Keratinocyte (primary cell): ENCODE results near the gene RNF152. TPM values are rescaled to one million over a fixed set of nuclear protein-coding genes. Genes with fewer than 3 reads are reported as not detected.

Experiments used
- DNase-seq: peaks from one replicate; pipeline ENCODE4 v3.0.0-alpha.2; 2011; ENCODE audit warnings: low read depth, missing footprints, low spot score
- FAIRE-seq: peaks from 2 replicates; lab custom pipeline; 2011; peaks lifted over from hg19 to GRCh38; lab: Jason Lieb, UNC
- H2AFZ ChIP-seq: 2 replicates; pipeline ENCODE4 v1.6.0; 2012; ENCODE audit warnings: low read length, control low read depth, inconsistent platforms; ENCODE audit not compliant: control insufficient read depth
- H3K27ac ChIP-seq: 2 replicates; pipeline ENCODE4 v1.5.1; 2011; ENCODE audit warnings: low read length; ENCODE audit not compliant: control insufficient read depth, insufficient read depth
- H3K27me3 ChIP-seq: 3 replicates; pipeline ENCODE4 v1.6.0; 2011; ENCODE audit warnings: low read length; ENCODE audit not compliant: control insufficient read depth, insufficient read depth; ENCODE audit errors: extremely low read depth
- H3K36me3 ChIP-seq, 2 experiments: 2 replicates in 1 of 2; 3 replicates in 1 of 2; pipeline ENCODE4 v1.5.1; 2011; ENCODE audit warnings: low read length in 2 of 2, mild to moderate bottlenecking in 1 of 2; ENCODE audit not compliant: control insufficient read depth in 2 of 2, insufficient read depth in 2 of 2; ENCODE audit errors: extremely low read depth in 1 of 2
- H3K4me1 ChIP-seq: 3 replicates; pipeline ENCODE4 v1.5.1; 2011; ENCODE audit warnings: low read length; ENCODE audit not compliant: control insufficient read depth, insufficient read depth; ENCODE audit errors: extremely low read depth
- H3K4me2 ChIP-seq: 3 replicates; pipeline ENCODE4 v1.6.0; 2011; ENCODE audit warnings: low read depth, low read length; ENCODE audit not compliant: control insufficient read depth, insufficient read depth; ENCODE audit errors: extremely low read depth
- H3K4me3 ChIP-seq, 3 experiments: fragments of 200-600 bp in 1 of 3; sonication (generic) in 1 of 3; 2 replicates in 2 of 3; 3 replicates in 1 of 3; pipeline ENCODE4 v1.5.1; 2011 to 2016; ENCODE audit warnings: low read length in 3 of 3, mild to moderate bottlenecking in 3 of 3, control low read depth in 2 of 3, inconsistent platforms in 1 of 3, low read depth in 1 of 3, mixed read lengths in 1 of 3, mixed run types in 1 of 3, moderate library complexity in 1 of 3; ENCODE audit not compliant: control insufficient read depth in 2 of 3, insufficient read depth in 2 of 3; ENCODE audit errors: extremely low read depth in 1 of 3
- H3K79me2 ChIP-seq: 2 replicates; pipeline ENCODE4 v1.6.0; 2012; ENCODE audit warnings: low read length; ENCODE audit not compliant: control insufficient read depth, insufficient read depth
- H3K9ac ChIP-seq: 3 replicates; pipeline ENCODE4 v1.6.0; 2011; ENCODE audit warnings: low read length; ENCODE audit not compliant: control insufficient read depth, insufficient read depth; ENCODE audit errors: extremely low read depth
- H3K9me1 ChIP-seq: 3 replicates; pipeline ENCODE4 v1.6.0; 2011; ENCODE audit warnings: low read length; ENCODE audit not compliant: control insufficient read depth, insufficient read depth; ENCODE audit errors: extremely low read depth
- H3K9me3 ChIP-seq: 2 replicates; pipeline ENCODE4 v1.5.1; 2012; ENCODE audit warnings: low read depth, low read length; ENCODE audit not compliant: control insufficient read depth
- H4K20me1 ChIP-seq: 3 replicates; pipeline ENCODE4 v1.6.0; 2011; ENCODE audit warnings: low read length; ENCODE audit not compliant: control insufficient read depth, insufficient read depth; ENCODE audit errors: extremely low read depth
- CTCF ChIP-seq, 3 experiments: IDR thresholded peaks in 1 of 3; conservative IDR thresholded peaks in 1 of 3; optimal IDR thresholded peaks in 1 of 3; 2 replicates in 2 of 3; 3 replicates in 1 of 3; pipeline versions ENCODE3 to v1.5.1; 2011; ENCODE audit warnings: low read length in 3 of 3, mild to moderate bottlenecking in 3 of 3, moderate library complexity in 2 of 3, control low read depth in 1 of 3, inconsistent platforms in 1 of 3; ENCODE audit not compliant: insufficient read depth in 2 of 3; ENCODE audit errors: extremely low read depth in 1 of 3
- EZH2 ChIP-seq: IDR thresholded peaks from one replicate; pipeline ENCODE4 v1.6.1; 2012; ENCODE audit warnings: inconsistent platforms, mild to moderate bottlenecking, low read length, moderate library complexity
- dilution Hi-C: fragments of 300-500 bp; cut with MboI; formaldehyde crosslinking; loops from one replicate; pipeline ENCODE4 v1.7.0; 2020; ENCODE audit warnings: low sequenced_read_pairs; ENCODE audit not compliant: extremely low pct_ligation_motif_present
- polyA plus RNA-seq, 5 experiments: library from polyadenylated mRNA; depleted of rRNA in 3 of 5; stranded (reverse) in 3 of 5; stranded (forward) in 1 of 5; unstranded in 1 of 5; fragments of >200 nt; gene quantifications; 1 replicate in 1 of 5; 2 replicates in 3 of 5; 3 replicates in 1 of 5; pipeline versions ENCODE4 v1.2.1 to v1.2.3, GENCODE V29; 2011 to 2012; ENCODE audit warnings: missing spikeins in 2 of 5, low read depth in 1 of 5, low replicate concordance in 1 of 5

Gene RNF152
- polyA plus RNA-seq, 1 donor (not counting 4 experiments of a cell fraction or from before 2014, with no cell fraction given) = 10.1 TPM

DNA sequence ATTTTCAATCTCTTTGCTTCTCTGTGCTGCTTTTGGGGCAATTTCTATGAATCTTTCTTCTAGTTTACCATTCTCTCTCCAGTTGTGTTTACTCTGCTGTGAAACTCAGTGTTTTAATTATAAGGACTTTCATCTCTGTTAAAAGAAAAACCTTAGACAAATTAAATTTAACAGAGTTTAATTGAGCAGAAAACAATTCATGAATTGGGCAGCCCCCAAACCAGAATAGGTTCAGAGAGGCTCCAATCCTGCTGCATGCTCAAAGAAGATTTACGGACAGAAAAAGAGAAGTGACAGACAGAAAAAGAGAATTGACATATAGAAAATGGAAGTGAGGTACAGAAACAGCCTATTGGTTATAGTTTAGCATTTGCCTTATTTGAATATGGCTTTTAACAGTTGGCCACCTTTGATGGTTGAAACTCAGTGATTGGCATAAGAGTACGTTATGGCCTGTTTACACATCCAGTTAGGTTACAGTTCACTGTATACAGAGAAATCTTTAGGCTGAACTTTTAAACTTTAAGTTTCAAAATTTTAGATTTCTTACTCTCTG is 120.4 kb downstream of the RNF152 start:
- Histone ChIP-seq H3K4me2 (no peak overlapping the region), H3K36me3 (no peaks in the 10 kb centered on the region), H3K79me2 (no peaks in the 10 kb centered on the region), H3K4me3 (no peak overlapping the region), H3K9ac (no peak overlapping the region), H2AFZ (no peak overlapping the region), H3K9me3 (peaks cover 2% of the 10 kb centered on the region), H3K27me3 (no peaks in the 10 kb centered on the region), H3K9me1 (no peaks in the 10 kb centered on the region), H3K27ac (no peak overlapping the region), H3K4me1 (no peaks in the 10 kb centered on the region), H4K20me1 (no peaks in the 10 kb centered on the region)
- DNase-seq (no peak), FAIRE-seq (no peak)
- dilution Hi-C loops = no loop called here
- TF ChIP-seq CTCF (optimal IDR thresholded peaks at IDR 0.05 in 1 of 3, IDR thresholded peaks at IDR 0.05 in 1 of 3, conservative IDR thresholded peaks at IDR 0.05 in 1 of 3; ENCODE audit: extremely low read depth in 1 of 3, insufficient read depth in 2 of 3, low read length in 3 of 3) (no peak), EZH2 (no peak)

GRCh38 chr18:61771861-61772260 is 120.9 kb downstream of the RNF152 start:
- no peak for FAIRE-seq
- DNase-seq = no peak
- Histone ChIP-seq H3K27ac (no peak overlapping the region), H3K79me2 (no peaks in the 10 kb centered on the region), H2AFZ (no peak overlapping the region), H3K4me3 (no peak overlapping the region), H3K36me3 (no peaks in the 10 kb centered on the region), H3K4me2 (no peak overlapping the region), H3K4me1 (no peaks in the 10 kb centered on the region), H3K9me3 (peaks cover 2% of the 10 kb centered on the region), H4K20me1 (no peaks in the 10 kb centered on the region), H3K9me1 (no peaks in the 10 kb centered on the region), H3K27me3 (no peaks in the 10 kb centered on the region), H3K9ac (no peak overlapping the region)
- dilution Hi-C loops = no loop called here
- no peak for TF ChIP-seq EZH2
- no peak for TF ChIP-seq CTCF (optimal IDR thresholded peaks at IDR 0.05 in 1 of 3, IDR thresholded peaks at IDR 0.05 in 1 of 3, conservative IDR thresholded peaks at IDR 0.05 in 1 of 3; ENCODE audit: extremely low read depth in 1 of 3, insufficient read depth in 2 of 3, low read length in 3 of 3)
